SK-N-MC (cell line): ENCODE measurements around the gene MVD.
A peak's percentile ranks its signal among the peaks of the same experiment; 100 is the strongest.

Source experiments
- DNase-seq: peaks from one replicate; pipeline ENCODE4 v3.0.0-alpha.2; 2011; ENCODE audit warnings: low read depth, low spot score
- H3K27ac ChIP-seq: fragments of 200-600 bp; sonication (generic); 2 replicates; pipeline ENCODE4 v1.5.1; 2016; ENCODE audit warnings: mixed run types
- H3K36me3 ChIP-seq: fragments of 200-600 bp; sonication (generic); 2 replicates; pipeline ENCODE4 v1.6.1; 2017; ENCODE audit warnings: antibody characterized with exemption, low read length, mixed read lengths; ENCODE audit not compliant: insufficient read depth
- H3K4me3 ChIP-seq: fragments of 200-600 bp; sonication (generic); 2 replicates; pipeline ENCODE4 v1.5.1; 2016
- H3K9ac ChIP-seq: fragments of 200-600 bp; sonication (generic); 2 replicates; pipeline ENCODE4 v1.8.0; 2017; ENCODE audit warnings: mixed run types, mixed read lengths; ENCODE audit not compliant: insufficient read length
- H3K9me3 ChIP-seq: fragments of 200-600 bp; sonication (generic); 2 replicates; pipeline ENCODE4 v1.6.1; 2017; ENCODE audit warnings: low read depth, mild to moderate bottlenecking, antibody characterized with exemption, low read length, moderate library complexity, mixed read lengths
- EZH2 ChIP-seq: fragments of 200-600 bp; sonication (generic); IDR thresholded peaks from one replicate; pipeline ENCODE4 v1.6.1; 2017; ENCODE audit warnings: antibody characterized with exemption
- FOXP2 ChIP-seq: optimal IDR thresholded peaks from 2 replicates; pipeline ENCODE3; 2011; ENCODE audit warnings: mild to moderate bottlenecking, moderate library complexity; ENCODE audit not compliant: insufficient read depth; ENCODE audit errors: extremely low read length, control extremely low read depth
- POLR2AphosphoS5 ChIP-seq: IDR thresholded peaks from 2 replicates; pipeline ENCODE4 v1.6.1; 2012; ENCODE audit warnings: mild to moderate bottlenecking, low read depth, low read length, borderline replicate concordance

Gene MVD

GRCh38 chr16:88665148-88665547, 2.3 kb upstream of the MVD start:
- no peaks in the 10 kb centered on the region for H3K36me3 ChIP-seq
- H3K4me3 ChIP-seq = no peak overlapping the region
- no peak overlapping the region for H3K27ac ChIP-seq
- no peak for DNase-seq
- H3K9ac ChIP-seq = no peak overlapping the region
- H3K9me3 ChIP-seq = no peaks in the 10 kb centered on the region
- no peak for TF ChIP-seq POLR2AphosphoS5
- TF ChIP-seq FOXP2 = no peak
- TF ChIP-seq EZH2 = no peak

- no peak for DNase-seq
- no peak for TF ChIP-seq POLR2AphosphoS5
- H3K4me3 ChIP-seq = peak overlapping the region; percentile 83
- 0 out of 2 replicates have a peak overlapping the region, but pooled peaks have one; percentile 36 for H3K27ac ChIP-seq
- no peaks in the 10 kb centered on the region for H3K9me3 ChIP-seq
- H3K36me3 ChIP-seq = no peaks in the 10 kb centered on the region; the same call in 1 of the 2 replicates
- H3K9ac ChIP-seq = peak overlapping the region; percentile 76
Measured at GRCh38 chr16:88662222-88662842, 559 bp downstream of the MVD start.

GRCh38 chr16:88661468-88661867, 1.4 kb downstream of the MVD start:
- DNase-seq = no peak
- H3K9ac ChIP-seq = no peak overlapping the region
- TF ChIP-seq EZH2 (no peak), POLR2AphosphoS5 (no peak), FOXP2 (no peak)
- no peaks in the 10 kb centered on the region; the same call in 1 of the 2 replicates for H3K36me3 ChIP-seq
- H3K9me3 ChIP-seq = no peaks in the 10 kb centered on the region
- peak overlapping the region; percentile 40; the same call in 1 of the 2 replicates for H3K4me3 ChIP-seq
- H3K27ac ChIP-seq = no peak overlapping the region

GRCh38 chr16:88659160-88659559, 3.7 kb downstream of the MVD start:
- Histone ChIP-seq H3K9me3 (no peaks in the 10 kb centered on the region), H3K36me3 (no peaks in the 10 kb centered on the region; the same call in 1 of the 2 replicates), H3K9ac (no peak overlapping the region), H3K4me3 (no peak overlapping the region), H3K27ac (no peak overlapping the region)
- no peak for DNase-seq
- TF ChIP-seq FOXP2 (no peak), EZH2 (no peak), POLR2AphosphoS5 (no peak)

- Histone ChIP-seq H3K9me3 (no peaks in the 10 kb centered on the region), H3K9ac (no peak overlapping the region), H3K27ac (no peak overlapping the region), H3K4me3 (no peak overlapping the region), H3K36me3 (no peaks in the 10 kb centered on the region; the same call in 1 of the 2 replicates)
- TF ChIP-seq FOXP2 (no peak), EZH2 (no peak), POLR2AphosphoS5 (no peak)
- DNase-seq = no peak
Measured at GRCh38 chr16:88658714-88659113, 4.2 kb downstream of the MVD start.

- Histone ChIP-seq H3K9me3 (no peaks in the 10 kb centered on the region), H3K4me3 (no peak overlapping the region), H3K36me3 (no peaks in the 10 kb centered on the region; the same call in 1 of the 2 replicates), H3K27ac (no peak overlapping the region), H3K9ac (no peak overlapping the region)
- DNase-seq = no peak
- TF ChIP-seq EZH2 (no peak), POLR2AphosphoS5 (no peak), FOXP2 (no peak)
Measured at GRCh38 chr16:88657371-88657770, 5.5 kb downstream of the MVD start.

- Histone ChIP-seq H3K9me3 (no peaks in the 10 kb centered on the region), H3K36me3 (no peaks in the 10 kb centered on the region; the same call in 1 of the 2 replicates), H3K27ac (no peak overlapping the region), H3K4me3 (no peak overlapping the region), H3K9ac (no peak overlapping the region)
- no peak for TF ChIP-seq FOXP2
- TF ChIP-seq EZH2 = no peak
- TF ChIP-seq POLR2AphosphoS5 = no peak
- no peak for DNase-seq
Measured at GRCh38 chr16:88656291-88656980, 6.5 kb downstream of the MVD start.

- no peak for TF ChIP-seq FOXP2
- TF ChIP-seq EZH2 = no peak
- TF ChIP-seq POLR2AphosphoS5 = no peak
- Histone ChIP-seq H3K27ac (no peak overlapping the region), H3K4me3 (no peak overlapping the region), H3K36me3 (no peaks in the 10 kb centered on the region; the same call in 1 of the 2 replicates), H3K9me3 (no peaks in the 10 kb centered on the region), H3K9ac (no peak overlapping the region)
- DNase-seq = no peak
Measured at GRCh38 chr16:88655733-88656281, 7.1 kb downstream of the MVD start.
